ENCODE results near the gene A4GALT.

A4GALT gene

DNA sequence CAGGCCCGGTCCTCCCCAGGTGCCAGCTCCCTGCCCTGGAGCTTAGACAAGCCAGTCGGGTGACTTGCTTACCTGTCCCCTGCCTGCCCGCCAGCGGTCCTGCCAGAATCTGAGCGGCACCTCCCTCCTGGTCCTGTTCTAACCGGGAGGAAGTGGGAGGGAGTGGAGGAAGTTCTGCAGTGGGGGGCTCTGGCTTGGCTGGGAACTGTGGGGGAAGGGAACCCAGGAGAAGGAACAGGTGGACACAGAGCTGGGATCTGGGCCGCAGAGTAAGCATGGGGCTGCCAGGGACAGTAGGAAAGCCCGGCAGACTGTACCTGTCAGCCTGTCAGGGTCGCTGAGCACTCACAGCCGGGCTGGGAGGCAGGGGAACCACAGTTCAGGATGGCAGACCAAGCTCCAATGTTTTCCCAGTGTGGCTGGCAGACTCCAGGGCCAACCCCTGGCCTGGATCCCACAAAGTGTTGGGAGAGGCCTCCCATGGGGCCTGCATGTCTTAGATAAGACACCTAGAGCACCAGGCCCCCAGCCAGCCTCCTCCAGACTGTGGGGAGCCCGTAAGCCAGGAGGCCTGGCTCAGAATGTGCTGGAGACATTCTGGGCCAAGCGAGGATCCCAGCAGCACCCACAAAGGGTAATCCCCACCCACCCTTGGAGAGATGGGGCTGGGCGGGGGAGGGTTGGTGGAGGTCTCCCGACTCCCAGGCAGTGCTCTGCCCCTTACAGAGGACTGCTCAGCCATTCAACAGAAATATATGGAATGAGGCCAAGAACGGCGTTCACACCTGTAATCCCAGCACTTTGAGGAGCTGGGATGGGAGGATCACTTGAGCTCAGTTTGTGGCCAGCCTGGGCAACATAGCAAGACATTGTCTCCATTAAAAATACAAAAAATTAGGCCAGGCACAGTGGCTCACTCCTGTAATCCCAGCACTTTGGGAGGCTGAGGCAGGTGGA, 73.8 kb downstream of the A4GALT start:
- no peak for DNase-seq

DNA sequence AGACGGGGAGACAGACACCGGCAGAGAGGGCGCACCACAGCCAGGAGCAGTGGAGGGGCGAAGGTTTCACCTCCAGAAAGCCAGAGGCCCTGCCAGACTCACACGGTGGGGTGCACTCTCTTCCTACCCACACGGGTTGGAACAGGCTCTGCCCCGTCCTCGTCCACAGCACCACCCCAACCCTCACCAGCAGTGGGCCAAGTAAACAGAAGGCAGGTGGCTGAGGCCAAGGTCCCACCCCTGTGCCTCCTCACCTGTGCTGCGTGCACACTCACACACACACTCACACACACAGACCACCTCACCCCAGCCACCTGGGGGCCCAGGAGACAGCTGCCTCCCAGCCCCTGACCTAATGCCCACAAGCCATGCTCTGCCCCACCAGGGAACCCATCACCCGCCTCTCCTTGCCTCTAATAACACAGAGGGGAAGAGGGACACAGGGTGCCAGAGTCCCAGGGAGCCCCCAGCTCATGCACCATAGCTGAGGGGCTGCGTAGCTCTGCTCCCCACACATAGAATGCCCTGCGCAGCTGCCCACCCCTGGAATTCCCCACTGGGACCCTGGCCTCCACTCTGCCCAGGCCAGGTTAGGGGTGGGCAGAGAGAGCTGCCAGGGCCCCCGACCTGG, 74.6 kb downstream of the A4GALT start:
- DNase-seq: no peak

- DNase-seq: no peak
Measured at GRCh38 chr22:42645341-42645937, 75.2 kb downstream of the A4GALT start.

GRCh38 chr22:42644422-42645340, 76.0 kb downstream of the A4GALT start:
- no peak for DNase-seq

DNA sequence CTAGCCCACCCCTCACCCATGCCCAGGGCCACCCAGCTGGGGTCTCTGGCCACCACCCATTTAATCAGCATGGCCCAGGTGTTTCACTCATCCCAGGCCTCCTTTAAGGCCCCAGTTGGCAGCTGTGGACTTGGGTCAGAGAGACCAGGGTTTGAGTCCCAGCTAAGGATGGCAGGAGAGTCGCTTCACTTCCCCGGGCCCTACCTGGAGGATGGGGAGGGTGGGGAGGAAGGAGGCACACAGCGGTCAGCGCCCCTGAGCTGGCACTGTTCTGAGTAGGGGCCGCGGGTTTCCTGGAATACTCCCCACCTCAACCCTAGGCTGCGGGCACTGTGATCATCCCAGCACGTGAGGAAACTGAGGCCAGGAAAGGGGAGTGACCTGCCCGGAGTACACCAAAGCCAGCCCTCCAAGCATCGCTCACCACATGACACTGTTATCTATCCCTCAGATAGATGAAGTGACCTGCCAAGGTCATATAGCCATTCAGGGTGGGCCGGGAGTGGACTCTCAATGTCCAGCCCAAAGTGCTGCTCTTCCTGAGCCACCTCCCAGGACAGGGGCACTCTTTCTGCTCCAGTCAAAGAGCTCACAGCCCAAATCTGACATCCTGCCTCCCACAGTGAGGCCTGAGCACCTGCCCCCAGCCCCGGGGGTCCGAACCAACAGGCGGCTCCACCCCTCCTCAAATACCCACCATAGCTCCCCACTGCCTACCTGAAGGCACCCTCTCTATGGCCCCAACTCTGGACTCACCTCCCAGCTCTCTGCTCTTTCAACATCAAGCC, 76.8 kb downstream of the A4GALT start:
- DNase-seq: no peak

GRCh38 chr22:42642806-42643633, 77.7 kb downstream of the A4GALT start:
- DNase-seq: no peak

Measured in CD4-positive, alpha-beta T cell treated with Interleukin-4 for 1 hour (primary cell).